ENCODE results near the gene ELN.

Gene ELN

DNA sequence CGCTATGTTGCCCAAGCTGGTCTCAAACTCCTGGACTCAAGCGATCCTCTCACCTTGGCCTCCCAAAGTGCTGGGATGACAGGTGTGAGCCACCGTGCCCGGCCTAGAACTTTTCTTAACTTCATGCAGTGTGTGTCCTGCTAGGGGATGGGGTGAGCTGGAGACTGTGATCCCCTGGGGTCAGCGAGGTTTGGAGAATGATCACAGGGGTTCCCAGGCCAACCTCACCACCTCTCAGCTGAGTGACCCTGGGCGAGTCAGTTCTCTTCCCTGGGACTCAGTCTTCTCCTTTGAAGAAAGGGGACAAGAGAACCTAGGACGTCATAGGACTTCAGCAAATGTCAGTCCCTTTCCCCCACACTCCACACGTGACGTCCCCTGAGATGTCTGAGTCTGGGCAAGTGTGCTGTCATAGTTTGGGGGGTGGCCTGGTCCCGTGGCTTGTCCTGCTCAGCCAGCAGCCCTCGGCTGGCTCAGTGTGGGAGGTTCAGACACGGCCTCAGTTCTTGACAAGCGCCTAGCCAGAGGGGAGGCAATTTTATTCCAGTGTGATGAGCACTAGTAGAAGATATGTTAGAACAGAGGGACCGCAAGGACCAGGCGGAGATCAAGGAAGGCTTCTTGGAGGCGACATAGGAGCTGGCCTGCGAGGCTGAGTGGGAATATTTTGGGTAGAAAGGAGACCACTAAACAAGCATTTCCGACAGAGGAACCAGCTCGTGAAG lies 43.3 kb upstream of the ELN start:
- POLR2A ChIA-PET: no interaction called here
- 91% methylated on average over 15 of the region's 19 CpGs for WGBS (ENCODE audit: insufficient coverage)
- no peaks in the 10 kb centered on the region for H3K9me3 ChIP-seq (ENCODE audit: control extremely low read depth in 1 of 5, control insufficient read depth in 4 of 5, insufficient read depth in 2 of 5, low read depth in 1 of 5, low read length in 4 of 5)
- no peak for DNase-seq
- peaks cover 0 to 10% (median 7%) of the 10 kb centered on the region in 4 experiments for H3K4me1 ChIP-seq (ENCODE audit: control extremely low read depth in 1 of 4, control insufficient read depth in 4 of 4, insufficient read depth in 4 of 4, low read length in 3 of 4)
- H3K36me3 ChIP-seq (ENCODE audit: control insufficient read depth in 4 of 4, insufficient read depth in 4 of 4, low read length in 3 of 4): no peaks in the 10 kb centered on the region
- no peak overlapping the region for H3K27ac ChIP-seq (ENCODE audit: insufficient read depth in 1 of 2, low read depth in 1 of 2, low read length in 2 of 2, poor library complexity in 1 of 2, severe bottlenecking in 2 of 2)
- no peak overlapping the region for H3K4me3 ChIP-seq (ENCODE audit: control insufficient read depth in 1 of 7, extremely low read depth in 1 of 7, insufficient read depth in 4 of 7, low read depth in 2 of 7, low read length in 6 of 7)
- CTCF ChIA-PET: interaction anchor here (0.6 to 1.5 kb wide), 3 partner anchors 9 to 44 kb away, joined by 3 to 4 read pairs (median 4); partner anchors contain the start of gene ELN
- H3K27me3 ChIP-seq (replicated peaks in 2 of 5; ENCODE audit: control insufficient read depth in 4 of 5, insufficient read depth in 5 of 5, low read length in 4 of 5): no peaks in the 10 kb centered on the region

DNA sequence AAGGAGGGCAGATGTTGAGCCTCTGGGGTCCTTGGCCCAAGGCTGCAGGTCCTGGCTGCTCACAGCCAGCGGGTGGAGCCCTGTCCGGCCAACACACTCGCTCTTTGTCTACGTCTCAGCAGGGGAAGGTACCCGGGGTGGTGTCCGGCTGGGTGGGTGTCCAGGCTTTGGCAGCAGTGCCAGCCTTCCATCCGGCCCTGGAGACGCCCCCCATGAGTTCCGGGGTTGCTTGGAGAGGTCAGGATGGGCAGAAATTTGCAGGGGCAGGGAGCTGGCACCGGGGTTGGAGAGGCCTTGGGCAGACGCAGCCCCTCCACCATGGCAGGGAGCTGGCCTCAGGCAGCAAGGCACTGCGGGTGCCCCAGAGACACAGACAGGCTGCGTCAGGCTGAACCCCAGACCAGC lies 42.2 kb upstream of the ELN start:
- H3K27ac ChIP-seq (ENCODE audit: insufficient read depth in 1 of 2, low read depth in 1 of 2, low read length in 2 of 2, poor library complexity in 1 of 2, severe bottlenecking in 2 of 2): no peak overlapping the region
- no peaks in the 10 kb centered on the region for H3K27me3 ChIP-seq (replicated peaks in 2 of 5; ENCODE audit: control insufficient read depth in 4 of 5, insufficient read depth in 5 of 5, low read length in 4 of 5)
- DNase-seq: no peak
- CTCF ChIA-PET: interaction anchor here (0.7 to 1.5 kb wide), 3 partner anchors 10 to 38 kb away, joined by 3 to 4 read pairs (median 3); no protein-coding TSS in a partner anchor
- 96% methylated on average over 12 of the region's 13 CpGs for WGBS (ENCODE audit: insufficient coverage)
- H3K4me3 ChIP-seq (ENCODE audit: control insufficient read depth in 1 of 7, extremely low read depth in 1 of 7, insufficient read depth in 4 of 7, low read depth in 2 of 7, low read length in 6 of 7): no peak overlapping the region
- no peaks in the 10 kb centered on the region for H3K9me3 ChIP-seq (ENCODE audit: control extremely low read depth in 1 of 5, control insufficient read depth in 4 of 5, insufficient read depth in 2 of 5, low read depth in 1 of 5, low read length in 4 of 5)
- POLR2A ChIA-PET: interaction anchor here (0.6 kb wide), 1 partner anchor 40 kb away, joined by 7 read pairs; no protein-coding TSS in a partner anchor
- peaks cover 0 to 3% (median 0%) of the 10 kb centered on the region in 4 experiments for H3K4me1 ChIP-seq (ENCODE audit: control extremely low read depth in 1 of 4, control insufficient read depth in 4 of 4, insufficient read depth in 4 of 4, low read length in 3 of 4)
- no peaks in the 10 kb centered on the region for H3K36me3 ChIP-seq (ENCODE audit: control insufficient read depth in 4 of 4, insufficient read depth in 4 of 4, low read length in 3 of 4)

DNA sequence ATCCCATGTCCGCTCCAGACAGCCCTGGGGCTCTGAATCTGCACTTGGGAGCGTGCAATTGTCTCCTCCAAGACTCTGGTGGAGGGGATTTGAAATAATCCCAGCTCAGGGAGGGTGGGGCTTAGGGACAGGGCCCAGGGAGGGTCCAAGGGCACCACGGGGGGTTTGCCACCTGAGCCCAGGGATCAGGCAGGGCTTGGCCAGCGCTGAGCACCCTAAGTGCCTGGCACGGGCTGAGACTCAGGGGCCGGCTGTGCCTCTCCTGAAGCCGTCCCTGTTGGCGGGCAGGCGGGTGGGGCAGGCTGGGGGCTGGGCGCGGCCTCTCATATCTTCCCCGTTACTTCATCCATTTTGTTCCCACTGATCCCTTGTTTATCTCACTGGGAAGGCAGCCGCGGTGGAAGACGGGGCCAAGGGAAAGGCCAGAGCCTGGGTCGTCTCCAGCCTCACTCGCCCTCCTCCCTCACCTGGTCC lies 41.8 kb upstream of the ELN start:
- no peaks in the 10 kb centered on the region for H3K9me3 ChIP-seq (ENCODE audit: control extremely low read depth in 1 of 5, control insufficient read depth in 4 of 5, insufficient read depth in 2 of 5, low read depth in 1 of 5, low read length in 4 of 5)
- H3K4me3 ChIP-seq (ENCODE audit: control insufficient read depth in 1 of 7, extremely low read depth in 1 of 7, insufficient read depth in 4 of 7, low read depth in 2 of 7, low read length in 6 of 7): no peak overlapping the region
- DNase-seq: no peak
- peaks cover 0 to 3% (median 0%) of the 10 kb centered on the region in 4 experiments for H3K4me1 ChIP-seq (ENCODE audit: control extremely low read depth in 1 of 4, control insufficient read depth in 4 of 4, insufficient read depth in 4 of 4, low read length in 3 of 4)
- ChIA-PET POLR2A (no interaction called here), CTCF (interaction anchor here (0.7 to 1.5 kb wide), 3 partner anchors 10 to 38 kb away, joined by 3 to 4 read pairs (median 3); no protein-coding TSS in a partner anchor)
- H3K27me3 ChIP-seq (replicated peaks in 2 of 5; ENCODE audit: control insufficient read depth in 4 of 5, insufficient read depth in 5 of 5, low read length in 4 of 5): no peaks in the 10 kb centered on the region
- no peak overlapping the region for H3K27ac ChIP-seq (ENCODE audit: insufficient read depth in 1 of 2, low read depth in 1 of 2, low read length in 2 of 2, poor library complexity in 1 of 2, severe bottlenecking in 2 of 2)
- 99% methylated on average over 16 of the region's 17 CpGs for WGBS (ENCODE audit: insufficient coverage)
- no peaks in the 10 kb centered on the region for H3K36me3 ChIP-seq (ENCODE audit: control insufficient read depth in 4 of 4, insufficient read depth in 4 of 4, low read length in 3 of 4)

DNA sequence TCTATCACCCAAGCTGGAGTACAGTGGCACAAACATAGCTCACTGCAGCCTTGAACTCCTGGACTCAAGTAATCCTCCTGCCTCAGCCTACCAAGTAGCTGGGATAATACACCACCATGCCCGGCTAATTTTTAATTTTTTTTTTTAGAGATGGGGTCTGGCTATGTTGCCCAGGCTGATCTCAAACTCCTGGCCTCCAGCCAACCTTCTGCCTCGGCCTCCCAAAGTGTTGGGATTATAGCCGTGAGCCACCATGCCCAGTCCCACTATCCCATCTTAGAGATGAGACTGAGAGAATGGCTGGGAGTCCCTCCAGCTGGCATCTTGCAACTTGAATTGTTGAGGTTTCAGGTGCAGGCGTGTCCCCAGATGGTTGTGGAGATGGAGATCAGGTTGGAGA lies 40.7 kb upstream of the ELN start:
- ChIA-PET POLR2A (no interaction called here), CTCF (interaction anchor here (0.7 to 1.7 kb wide), 4 partner anchors 9 to 27 kb away, joined by 3 to 6 read pairs (median 4); no protein-coding TSS in a partner anchor)
- no peaks in the 10 kb centered on the region for H3K9me3 ChIP-seq (ENCODE audit: control extremely low read depth in 1 of 5, control insufficient read depth in 4 of 5, insufficient read depth in 2 of 5, low read depth in 1 of 5, low read length in 4 of 5)
- WGBS (ENCODE audit: insufficient coverage): 100% methylated on average over 3 of the region's 4 CpGs
- H3K36me3 ChIP-seq (ENCODE audit: control insufficient read depth in 4 of 4, insufficient read depth in 4 of 4, low read length in 3 of 4): no peaks in the 10 kb centered on the region
- H3K4me1 ChIP-seq (ENCODE audit: control extremely low read depth in 1 of 4, control insufficient read depth in 4 of 4, insufficient read depth in 4 of 4, low read length in 3 of 4): peaks cover 0 to 3% (median 0%) of the 10 kb centered on the region in 4 experiments
- no peak overlapping the region for H3K27ac ChIP-seq (ENCODE audit: insufficient read depth in 1 of 2, low read depth in 1 of 2, low read length in 2 of 2, poor library complexity in 1 of 2, severe bottlenecking in 2 of 2)
- no peak for DNase-seq
- no peak overlapping the region for H3K4me3 ChIP-seq (ENCODE audit: control insufficient read depth in 1 of 7, extremely low read depth in 1 of 7, insufficient read depth in 4 of 7, low read depth in 2 of 7, low read length in 6 of 7)
- H3K27me3 ChIP-seq (replicated peaks in 2 of 5; ENCODE audit: control insufficient read depth in 4 of 5, insufficient read depth in 5 of 5, low read length in 4 of 5): no peaks in the 10 kb centered on the region

DNA sequence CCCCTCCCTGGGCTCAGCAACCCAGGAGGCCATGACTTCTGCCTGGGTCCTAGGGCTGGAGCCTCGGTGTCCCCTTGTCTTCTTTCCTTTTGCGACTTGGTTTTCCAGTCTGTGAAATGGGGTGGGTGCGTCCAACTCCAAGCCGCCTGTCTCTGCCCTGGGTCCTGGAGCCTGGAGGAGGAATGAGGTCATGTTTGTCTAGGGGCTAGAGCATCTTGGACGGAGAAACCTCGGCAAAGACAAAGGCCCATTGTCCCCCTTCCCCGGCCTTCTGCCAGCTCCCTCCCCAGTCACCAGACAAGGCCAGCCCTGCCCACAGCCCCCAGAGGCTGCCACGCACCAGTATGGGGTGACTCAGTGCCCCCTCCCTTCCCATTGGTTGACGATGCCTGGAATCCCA lies 39.8 kb upstream of the ELN start:
- Histone ChIP-seq H3K27ac (ENCODE audit: insufficient read depth in 1 of 2, low read depth in 1 of 2, low read length in 2 of 2, poor library complexity in 1 of 2, severe bottlenecking in 2 of 2) (no peak overlapping the region), H3K9me3 (ENCODE audit: control extremely low read depth in 1 of 5, control insufficient read depth in 4 of 5, insufficient read depth in 2 of 5, low read depth in 1 of 5, low read length in 4 of 5) (no peaks in the 10 kb centered on the region), H3K27me3 (replicated peaks in 2 of 5; ENCODE audit: control insufficient read depth in 4 of 5, insufficient read depth in 5 of 5, low read length in 4 of 5) (no peaks in the 10 kb centered on the region), H3K4me3 (ENCODE audit: control insufficient read depth in 1 of 7, extremely low read depth in 1 of 7, insufficient read depth in 4 of 7, low read depth in 2 of 7, low read length in 6 of 7) (no peak overlapping the region), H3K36me3 (ENCODE audit: control insufficient read depth in 4 of 4, insufficient read depth in 4 of 4, low read length in 3 of 4) (no peaks in the 10 kb centered on the region), H3K4me1 (ENCODE audit: control extremely low read depth in 1 of 4, control insufficient read depth in 4 of 4, insufficient read depth in 4 of 4, low read length in 3 of 4) (peaks cover 0 to 3% (median 0%) of the 10 kb centered on the region in 4 experiments)
- DNase-seq: no peak
- ChIA-PET POLR2A (no interaction called here), CTCF (interaction anchor here (1.3 to 1.7 kb wide), 3 partner anchors 7 to 12 kb away, joined by 3 to 6 read pairs (median 4); no protein-coding TSS in a partner anchor)
- WGBS (ENCODE audit: insufficient coverage): 96% methylated on average over 3 of the region's 9 CpGs

DNA sequence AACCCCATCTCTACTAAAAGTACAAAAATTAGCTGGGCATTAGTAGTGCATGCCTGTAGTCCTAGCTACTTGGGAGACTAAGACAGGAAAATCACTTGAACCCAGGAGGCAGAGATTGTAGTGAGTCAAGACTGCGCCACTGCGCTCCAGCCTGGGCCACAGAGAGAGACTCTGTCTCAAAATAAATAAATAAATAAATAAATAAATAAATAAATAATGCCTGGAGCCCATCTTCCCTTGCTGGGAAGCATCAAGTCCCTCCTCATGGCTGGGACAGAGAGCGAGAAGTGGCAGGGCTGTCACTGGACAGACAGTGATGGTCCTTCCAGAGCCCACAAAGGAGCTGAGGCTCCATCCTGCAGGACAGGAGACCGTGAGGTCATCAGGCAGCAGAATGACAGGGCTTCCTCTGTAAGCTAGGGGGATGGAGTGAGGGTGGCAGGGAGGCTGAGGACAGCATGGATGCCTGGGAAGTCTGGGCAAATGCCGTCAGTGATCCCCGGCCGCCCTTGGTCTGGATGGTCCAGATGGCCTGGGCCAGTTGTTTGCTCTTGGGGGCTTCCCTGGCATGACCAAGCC lies 36.4 kb upstream of the ELN start:
- no peak for DNase-seq
- WGBS (ENCODE audit: insufficient coverage): 100% methylated on average over 5 of the region's 7 CpGs

More for the DNA sequence above, 36.4 kb upstream of the ELN start:
- Histone ChIP-seq H3K4me1 (ENCODE audit: control extremely low read depth in 1 of 4, control insufficient read depth in 4 of 4, insufficient read depth in 4 of 4, low read length in 3 of 4) (peaks cover 0 to 3% (median 0%) of the 10 kb centered on the region in 4 experiments), H3K27me3 (replicated peaks in 2 of 5; ENCODE audit: control insufficient read depth in 4 of 5, insufficient read depth in 5 of 5, low read length in 4 of 5) (no peaks in the 10 kb centered on the region), H3K36me3 (ENCODE audit: control insufficient read depth in 4 of 4, insufficient read depth in 4 of 4, low read length in 3 of 4) (no peaks in the 10 kb centered on the region), H3K27ac (ENCODE audit: insufficient read depth in 1 of 2, low read depth in 1 of 2, low read length in 2 of 2, poor library complexity in 1 of 2, severe bottlenecking in 2 of 2) (no peak overlapping the region), H3K9me3 (ENCODE audit: control extremely low read depth in 1 of 5, control insufficient read depth in 4 of 5, insufficient read depth in 2 of 5, low read depth in 1 of 5, low read length in 4 of 5) (peaks cover 0 to 13% (median 4%) of the 10 kb centered on the region in 5 experiments), H3K4me3 (ENCODE audit: control insufficient read depth in 1 of 7, extremely low read depth in 1 of 7, insufficient read depth in 4 of 7, low read depth in 2 of 7, low read length in 6 of 7) (no peak overlapping the region)
- POLR2A ChIA-PET: no interaction called here
- CTCF ChIA-PET: interaction anchor here (1.1 to 1.3 kb wide), 3 partner anchors 13 to 106 kb away, joined by 3 to 5 read pairs (median 3); no protein-coding TSS in a partner anchor
